Epithelial cell of proximal tubule (primary cell): Measurements from ENCODE around the gene NEUROD1. TPM values are rescaled to one million over a fixed set of nuclear protein-coding genes. Genes with fewer than 3 reads are reported as not detected.

Experiments used
- DNase-seq: peaks from one replicate; pipeline ENCODE4 v3.0.0-alpha.2; 2011; ENCODE audit warnings: low read depth
- H3K4me3 ChIP-seq: 2 replicates; pipeline ENCODE4 v1.5.1; 2011; ENCODE audit warnings: low read depth, mild to moderate bottlenecking, low read length
- CTCF ChIP-seq: conservative IDR thresholded peaks from 2 replicates; pipeline ENCODE4 v1.5.1; 2012; ENCODE audit warnings: low read depth, mild to moderate bottlenecking, low read length
- total RNA-seq: library from RNA; depleted of rRNA; stranded (reverse); fragments of >200 nt; gene quantifications from 2 replicates; pipeline ENCODE4 v1.2.3, GENCODE V29; 2015

The NEUROD1 gene
- total RNA-seq, 1 donor from 2014 or later = not detected

- no peak for TF ChIP-seq CTCF
- DNase-seq = no peak
- H3K4me3 ChIP-seq = no peak overlapping the region
Observed at GRCh38 chr2:181697571-181697970, 17.3 kb upstream of the NEUROD1 start.

GRCh38 chr2:181697126-181697525 lies 16.8 kb upstream of the NEUROD1 start:
- H3K4me3 ChIP-seq = no peak overlapping the region
- no peak for DNase-seq
- TF ChIP-seq CTCF = no peak

- no peak for DNase-seq
Observed at GRCh38 chr2:181694271-181694670, 14.0 kb upstream of the NEUROD1 start.

GRCh38 chr2:181690860-181691259 lies 10.5 kb upstream of the NEUROD1 start:
- no peak overlapping the region for H3K4me3 ChIP-seq
- no peak for TF ChIP-seq CTCF
- no peak for DNase-seq

More at GRCh38 chr2:181694271-181694670, 14.0 kb upstream of the NEUROD1 start:
- no peak overlapping the region for H3K4me3 ChIP-seq
- no peak for TF ChIP-seq CTCF

GRCh38 chr2:181686576-181687185 lies 6.4 kb upstream of the NEUROD1 start:
- no peak overlapping the region for H3K4me3 ChIP-seq
- no peak for TF ChIP-seq CTCF

GRCh38 chr2:181685150-181685688 lies 4.9 kb upstream of the NEUROD1 start:
- DNase-seq = no peak
- no peak overlapping the region for H3K4me3 ChIP-seq
- no peak for TF ChIP-seq CTCF

More at GRCh38 chr2:181686576-181687185, 6.4 kb upstream of the NEUROD1 start:
- DNase-seq = no peak
